Activated CD4-positive, CD25-positive, alpha-beta regulatory T cell (primary cell): ENCODE results near the gene HADHB.
"Not testable (repeated sequence)": the region's sequence is repeated elsewhere in the genome, so short reads cannot be mapped to it uniquely, and the experiment has no call there.

Experiments
- DNase-seq, 4 experiments: peaks; one replicate each; lab custom pipeline; 2025; lab: John Stamatoyannopoulos, UW

Gene HADHB

DNA sequence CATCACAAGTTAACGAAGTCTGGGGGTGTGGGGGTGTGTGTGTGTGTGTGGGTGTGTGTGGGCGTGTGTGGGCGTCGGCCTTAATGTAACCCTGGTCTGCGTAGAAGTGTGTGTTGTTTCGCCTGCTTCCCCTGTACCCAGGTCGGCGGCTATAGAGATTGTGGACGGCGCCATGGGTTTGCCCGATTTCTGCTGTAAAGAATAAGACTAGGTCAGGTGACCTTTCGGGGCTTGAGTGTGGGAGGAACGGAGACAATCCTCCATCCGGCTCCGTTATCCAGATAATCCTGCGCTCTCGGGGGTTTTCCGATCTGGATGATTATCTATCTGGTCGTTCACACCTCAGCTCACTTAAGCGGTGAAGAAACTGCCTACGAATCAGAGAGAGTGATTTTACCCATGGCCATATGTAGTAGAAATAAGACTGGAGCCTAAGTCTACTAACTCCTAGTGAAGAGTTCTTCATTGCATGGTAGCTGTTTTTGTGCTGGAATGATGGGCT lies 543 bp downstream of the HADHB start:
- DNase-seq: peak; percentile 9 to 39 (median 14)

- no peak for DNase-seq
Measured at GRCh38 chr2:26245810-26246209, 1.1 kb downstream of the HADHB start.

DNA sequence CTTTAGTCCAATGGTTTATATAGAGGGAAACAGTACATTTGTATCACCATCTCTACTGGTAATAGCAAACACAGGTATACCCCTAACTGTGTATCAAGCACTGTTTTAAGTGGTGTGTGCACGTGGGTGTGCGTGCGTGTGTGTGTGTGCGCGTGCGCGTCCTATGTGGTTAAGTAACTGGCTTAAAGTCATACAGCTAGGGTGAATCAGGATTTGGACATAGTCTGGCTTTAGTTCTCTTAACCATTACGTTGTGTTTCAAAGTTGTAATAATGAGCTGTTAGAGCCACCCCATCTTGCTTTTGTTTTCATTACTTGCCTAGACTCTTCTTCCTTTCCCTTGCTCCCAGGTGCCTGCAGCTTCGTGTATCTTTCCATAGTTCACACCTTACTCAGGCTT lies 2.1 kb downstream of the HADHB start:
- DNase-seq: no peak

GRCh38 chr2:26249625-26250024 lies 4.9 kb downstream of the HADHB start:
- no peak for DNase-seq

GRCh38 chr2:26251893-26252292 lies 7.2 kb downstream of the HADHB start:
- DNase-seq: no peak

DNA sequence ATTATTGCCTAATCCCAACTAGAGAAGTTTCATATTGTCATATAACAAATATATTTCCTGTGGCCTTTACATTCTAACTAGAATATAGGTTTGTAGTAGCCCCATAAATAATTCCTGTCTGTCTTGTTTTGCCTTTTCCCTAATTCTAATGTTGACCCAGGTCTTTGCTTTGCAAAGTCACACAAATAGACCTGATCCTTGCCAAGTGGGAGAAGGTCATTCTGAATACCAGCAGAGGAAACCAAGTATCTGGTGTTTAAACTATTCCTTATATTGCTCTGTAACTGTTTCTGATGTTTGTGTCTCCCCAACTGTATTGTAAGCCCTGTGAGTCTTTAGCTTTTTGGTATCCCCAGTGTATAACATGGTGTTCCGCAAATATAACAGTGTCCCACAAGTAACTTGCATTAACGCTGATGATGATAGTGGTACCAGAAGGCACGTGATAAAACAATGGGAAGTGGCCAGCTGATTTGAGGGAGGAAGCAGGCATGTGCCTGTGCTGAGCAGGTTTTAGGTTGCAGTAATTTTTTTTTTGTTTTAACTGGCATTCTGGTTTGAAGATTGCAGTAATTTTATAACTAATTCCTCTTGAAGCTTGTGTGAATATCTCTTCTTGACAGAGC lies 11.1 kb downstream of the HADHB start:
- no peak for DNase-seq

DNA sequence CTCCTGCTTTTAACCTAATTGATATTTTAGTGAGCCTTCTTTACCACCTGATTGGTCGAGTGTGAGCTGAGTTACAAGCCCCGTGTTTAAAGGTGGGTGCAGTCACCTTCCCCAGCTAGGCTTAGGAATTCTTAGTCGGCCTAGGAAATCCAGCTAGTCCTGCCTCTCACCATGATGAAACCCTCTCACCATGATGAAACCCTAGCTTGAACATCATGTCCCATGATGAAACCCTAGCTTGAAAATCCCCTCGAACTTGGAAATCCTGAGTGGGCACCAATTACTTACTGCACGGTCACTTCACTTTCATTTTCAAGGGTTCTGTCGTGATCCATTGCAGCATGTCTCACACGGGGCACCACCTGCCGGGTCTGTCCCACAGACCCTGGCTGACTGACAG lies 14.1 kb downstream of the HADHB start:
- DNase-seq: not testable (repeated sequence)

- no peak for DNase-seq
Measured at GRCh38 chr2:26268213-26268612, 23.5 kb downstream of the HADHB start.

DNA sequence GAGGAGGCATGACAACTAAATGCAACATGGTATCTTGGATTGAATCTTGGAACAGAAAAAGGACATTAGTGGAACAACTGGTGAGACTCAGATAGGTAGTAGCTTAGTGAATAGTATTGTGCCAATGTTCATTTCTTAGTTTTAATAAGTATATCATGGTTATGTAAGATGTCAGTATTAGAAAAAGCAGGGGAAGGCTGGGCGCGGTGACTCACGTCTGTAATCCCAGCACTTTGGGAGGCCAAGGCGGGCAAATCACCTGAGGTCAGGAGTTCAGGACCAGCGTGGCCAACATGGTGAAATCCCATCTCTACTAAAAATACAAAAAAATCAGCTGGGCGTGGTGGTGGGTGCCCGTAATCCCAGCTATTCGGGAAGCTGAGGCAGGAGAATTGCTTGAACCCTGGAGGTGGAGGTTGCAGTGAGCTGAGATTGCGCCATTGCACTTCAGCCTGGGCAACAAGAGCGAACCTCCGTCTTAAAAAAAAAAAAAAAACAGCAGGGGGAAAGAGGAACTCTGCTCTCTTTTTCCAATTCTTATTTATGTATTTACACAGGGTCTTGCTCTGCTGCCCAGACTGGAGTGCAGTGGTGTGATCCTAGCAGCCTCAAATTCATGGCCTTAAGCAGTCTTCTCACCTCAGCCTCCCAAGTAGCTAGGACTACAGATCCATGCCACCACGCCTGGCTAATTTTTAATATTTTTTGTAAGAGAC lies 24.1 kb downstream of the HADHB start:
- DNase-seq: not testable (repeated sequence)

GRCh38 chr2:26269571-26270158 lies 24.9 kb downstream of the HADHB start:
- DNase-seq: no peak

GRCh38 chr2:26270373-26270772 lies 25.6 kb downstream of the HADHB start:
- no peak for DNase-seq

DNA sequence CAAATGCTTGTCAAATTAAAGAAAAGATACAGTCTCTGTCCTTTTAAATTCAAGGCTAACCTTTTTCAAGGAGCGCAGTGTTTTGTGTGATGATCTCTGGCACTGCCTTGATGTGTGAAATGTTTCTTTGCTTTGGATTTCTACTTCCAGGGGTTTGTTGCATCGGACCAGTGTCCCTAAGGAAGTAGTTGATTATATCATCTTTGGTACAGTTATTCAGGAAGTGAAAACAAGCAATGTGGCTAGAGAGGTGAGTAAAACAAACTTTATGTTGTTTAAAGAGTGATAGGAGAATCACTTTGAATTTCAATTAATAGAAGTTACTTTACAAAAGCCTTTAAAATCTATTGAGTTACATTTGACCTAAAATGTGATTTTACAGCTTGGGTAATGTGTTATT lies 28.8 kb downstream of the HADHB start:
- no peak for DNase-seq

DNA sequence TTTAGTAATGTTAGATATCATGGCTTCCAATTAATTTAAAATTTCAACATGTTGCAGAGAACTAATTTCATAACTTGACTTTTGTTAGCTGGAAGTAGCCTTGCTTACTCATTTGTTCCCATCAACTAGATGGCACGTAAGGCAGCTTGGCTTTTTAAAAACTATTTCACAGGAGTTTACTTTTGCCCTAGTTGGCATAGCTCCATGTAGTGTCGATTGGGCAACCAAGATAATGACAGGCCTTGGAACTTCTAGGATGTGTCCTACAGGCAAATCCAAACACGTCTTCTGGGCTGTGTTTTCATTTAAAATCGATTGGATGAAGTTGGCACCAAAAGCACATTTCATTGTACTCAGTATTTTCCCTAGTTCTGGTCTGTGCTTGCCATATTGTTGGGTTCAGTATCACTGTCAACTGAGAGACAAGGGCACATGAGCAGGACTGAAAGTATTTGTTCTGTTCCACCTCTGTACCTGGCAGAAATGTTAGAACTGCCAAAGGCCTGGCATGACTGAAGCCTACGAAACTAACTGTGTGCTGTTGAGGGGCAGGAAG lies 29.4 kb downstream of the HADHB start:
- DNase-seq: no peak

- no peak for DNase-seq
Measured at GRCh38 chr2:26276484-26277227, 31.9 kb downstream of the HADHB start.

DNA sequence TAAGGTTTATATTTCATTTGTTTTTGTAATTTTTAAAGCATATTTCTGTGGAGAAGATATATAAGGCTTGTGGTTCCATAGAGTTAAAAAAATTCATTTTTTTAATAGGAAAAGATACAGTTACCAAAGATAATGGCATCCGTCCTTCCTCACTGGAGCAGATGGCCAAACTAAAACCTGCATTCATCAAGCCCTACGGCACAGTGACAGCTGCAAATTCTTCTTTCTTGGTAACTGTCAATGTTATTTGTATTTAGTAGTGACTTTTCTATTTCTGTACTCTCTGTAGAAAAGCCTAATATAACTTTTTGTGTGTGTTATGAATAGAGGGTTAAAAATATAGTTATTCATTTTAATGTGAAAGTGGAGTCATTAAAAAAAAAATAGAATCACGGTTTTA lies 35.1 kb downstream of the HADHB start:
- DNase-seq: no peak

DNA sequence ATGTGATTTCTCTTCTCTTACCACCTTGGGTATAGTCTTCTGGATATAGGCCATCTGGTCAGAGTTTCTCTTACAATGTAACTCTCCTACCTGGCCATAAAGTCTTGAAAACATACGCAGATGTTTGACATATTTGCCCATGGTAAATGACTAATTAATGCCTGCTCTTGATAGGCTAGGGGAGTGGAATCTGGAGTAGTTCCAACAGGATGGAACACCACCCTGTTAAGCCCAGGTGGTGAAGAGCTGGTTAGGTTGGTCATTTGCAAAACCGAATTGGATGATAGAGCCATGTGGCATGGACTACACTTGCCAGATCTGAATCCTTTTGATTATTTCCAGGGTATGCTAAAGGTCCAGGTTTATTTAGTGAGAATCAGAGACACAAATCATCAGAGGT lies 36.5 kb downstream of the HADHB start:
- DNase-seq: no peak

- no peak for DNase-seq
Measured at GRCh38 chr2:26283606-26284005, 38.9 kb downstream of the HADHB start.

- DNase-seq: no peak
Measured at GRCh38 chr2:26284132-26284531, 39.4 kb downstream of the HADHB start.

DNA sequence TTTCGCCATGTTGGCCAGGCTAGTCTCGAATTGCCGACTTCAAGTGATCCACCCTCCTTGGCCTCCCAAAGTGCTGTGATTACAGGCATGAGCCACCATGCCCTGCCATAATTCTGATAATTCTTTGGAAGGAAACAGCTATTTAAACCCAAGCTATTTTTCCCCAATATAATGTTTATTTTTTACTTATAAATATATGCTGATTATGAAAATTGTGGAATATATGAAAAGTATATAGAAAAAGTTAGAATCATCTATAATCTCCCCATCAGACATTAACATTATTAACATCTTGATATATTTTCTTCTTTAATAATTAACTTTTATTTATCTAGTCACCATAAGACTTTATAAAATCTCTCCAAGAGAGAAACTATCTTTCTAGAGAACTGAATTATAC lies 41.2 kb downstream of the HADHB start:
- no peak for DNase-seq

DNA sequence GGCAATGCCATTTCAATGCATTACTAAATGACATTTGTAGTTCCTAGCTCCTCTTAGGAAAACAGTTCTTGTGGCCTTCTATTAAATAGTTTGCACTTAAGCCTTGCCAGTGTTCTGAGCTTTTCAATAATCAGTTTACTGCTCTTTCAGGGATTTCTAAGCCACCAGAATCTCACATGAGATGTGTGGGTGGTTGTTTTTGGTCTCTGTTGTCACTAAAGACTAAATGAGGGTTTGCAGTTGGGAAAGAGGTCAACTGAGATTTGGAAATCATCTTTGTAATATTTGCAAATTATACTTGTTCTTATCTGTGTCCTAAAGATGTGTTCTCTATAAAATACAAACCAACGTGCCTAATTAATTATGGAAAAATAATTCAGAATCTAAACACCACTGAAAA lies 45.3 kb downstream of the HADHB start:
- no peak for DNase-seq

- no peak for DNase-seq
Measured at GRCh38 chr2:26292646-26293045, 47.9 kb downstream of the HADHB start.

DNA sequence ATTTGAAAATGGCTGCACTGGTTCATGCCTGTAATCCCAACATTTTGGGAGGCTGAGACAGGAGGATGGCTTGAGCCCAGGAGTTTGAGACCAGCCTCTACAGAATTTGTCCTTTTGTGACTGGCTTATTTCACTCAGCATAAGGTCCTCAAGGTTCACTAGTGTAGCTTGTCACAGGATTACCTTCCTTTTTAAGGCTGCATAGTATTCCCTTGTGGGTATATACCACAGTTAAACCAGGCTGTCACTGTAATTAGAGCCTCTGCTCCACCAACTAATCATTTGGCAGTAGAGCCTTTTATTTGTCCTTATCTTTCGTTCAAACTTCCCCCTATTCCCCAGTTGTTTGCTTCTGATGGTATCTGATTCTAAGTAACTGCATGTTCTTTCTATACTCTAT lies 50.8 kb downstream of the HADHB start:
- no peak for DNase-seq
